Esophagus mucosa (tissue), 1 donor: Measurements from ENCODE around the gene STK36. TPM values are rescaled to one million over a fixed set of nuclear protein-coding genes. Genes with fewer than 3 reads are reported as not detected.

Experiments
- ATAC-seq: fragments of 200-7000 bp; cut with Tn5 transposase; one replicate; pipeline ENCODE4 v1.9.1; 2020
- total RNA-seq: library from RNA; stranded (reverse); gene quantifications from one replicate; pipeline ENCODE4 v1.2.4, GENCODE V29; 2023
- donor health status: DM: yes; HTN: yes; CAD: no.

The STK36 gene, protein sequence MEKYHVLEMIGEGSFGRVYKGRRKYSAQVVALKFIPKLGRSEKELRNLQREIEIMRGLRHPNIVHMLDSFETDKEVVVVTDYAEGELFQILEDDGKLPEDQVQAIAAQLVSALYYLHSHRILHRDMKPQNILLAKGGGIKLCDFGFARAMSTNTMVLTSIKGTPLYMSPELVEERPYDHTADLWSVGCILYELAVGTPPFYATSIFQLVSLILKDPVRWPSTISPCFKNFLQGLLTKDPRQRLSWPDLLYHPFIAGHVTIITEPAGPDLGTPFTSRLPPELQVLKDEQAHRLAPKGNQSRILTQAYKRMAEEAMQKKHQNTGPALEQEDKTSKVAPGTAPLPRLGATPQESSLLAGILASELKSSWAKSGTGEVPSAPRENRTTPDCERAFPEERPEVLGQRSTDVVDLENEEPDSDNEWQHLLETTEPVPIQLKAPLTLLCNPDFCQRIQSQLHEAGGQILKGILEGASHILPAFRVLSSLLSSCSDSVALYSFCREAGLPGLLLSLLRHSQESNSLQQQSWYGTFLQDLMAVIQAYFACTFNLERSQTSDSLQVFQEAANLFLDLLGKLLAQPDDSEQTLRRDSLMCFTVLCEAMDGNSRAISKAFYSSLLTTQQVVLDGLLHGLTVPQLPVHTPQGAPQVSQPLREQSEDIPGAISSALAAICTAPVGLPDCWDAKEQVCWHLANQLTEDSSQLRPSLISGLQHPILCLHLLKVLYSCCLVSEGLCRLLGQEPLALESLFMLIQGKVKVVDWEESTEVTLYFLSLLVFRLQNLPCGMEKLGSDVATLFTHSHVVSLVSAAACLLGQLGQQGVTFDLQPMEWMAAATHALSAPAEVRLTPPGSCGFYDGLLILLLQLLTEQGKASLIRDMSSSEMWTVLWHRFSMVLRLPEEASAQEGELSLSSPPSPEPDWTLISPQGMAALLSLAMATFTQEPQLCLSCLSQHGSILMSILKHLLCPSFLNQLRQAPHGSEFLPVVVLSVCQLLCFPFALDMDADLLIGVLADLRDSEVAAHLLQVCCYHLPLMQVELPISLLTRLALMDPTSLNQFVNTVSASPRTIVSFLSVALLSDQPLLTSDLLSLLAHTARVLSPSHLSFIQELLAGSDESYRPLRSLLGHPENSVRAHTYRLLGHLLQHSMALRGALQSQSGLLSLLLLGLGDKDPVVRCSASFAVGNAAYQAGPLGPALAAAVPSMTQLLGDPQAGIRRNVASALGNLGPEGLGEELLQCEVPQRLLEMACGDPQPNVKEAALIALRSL (N-terminal part only)
- total RNA-seq = 12.0 TPM

DNA sequence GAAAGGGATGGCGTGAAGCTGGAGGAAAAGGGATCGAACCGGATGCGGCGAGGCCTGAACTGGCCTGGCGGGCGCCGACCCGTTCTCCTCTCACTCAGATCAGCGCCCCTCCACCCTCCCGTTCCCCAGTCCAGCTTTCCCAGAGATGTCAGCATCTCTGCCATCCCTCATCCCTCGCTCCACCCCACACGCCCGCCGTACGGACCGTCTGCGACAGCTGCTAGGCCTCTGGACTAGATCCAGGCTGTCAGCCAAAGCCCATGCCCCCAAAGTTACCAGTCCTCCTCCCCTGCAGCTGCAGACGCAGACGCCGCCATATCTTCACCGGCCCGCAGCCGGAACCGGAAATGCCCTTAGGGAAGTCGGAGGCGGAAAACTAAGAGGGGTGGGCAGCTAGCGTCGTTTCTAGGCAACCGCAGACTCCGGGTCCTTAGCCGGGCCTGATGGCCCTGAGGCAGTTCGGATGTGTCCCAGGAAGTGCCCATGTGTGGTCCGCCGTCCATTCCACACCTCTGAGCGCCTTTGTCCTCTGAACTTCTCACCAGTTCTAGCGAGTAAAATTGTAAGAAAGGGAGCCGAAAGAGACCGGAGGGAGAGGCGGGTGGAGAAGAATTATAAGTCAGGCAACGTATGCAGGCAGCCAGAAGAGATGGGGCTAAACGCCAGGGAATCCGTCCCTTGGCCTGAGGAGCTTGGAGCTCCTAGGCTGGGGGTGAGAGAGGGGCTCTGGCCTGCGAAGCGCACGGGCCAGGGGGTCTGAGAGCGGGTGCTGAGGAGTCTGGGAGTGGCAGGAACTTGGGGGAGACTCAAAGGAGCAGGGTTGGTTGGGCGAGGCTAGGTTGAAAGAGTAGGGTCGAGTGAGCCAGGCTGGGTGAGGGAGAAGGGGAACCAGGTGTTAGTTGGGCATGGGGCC is at the start of gene STK36, which contains the start of gene RNF25:
Gene STK36, plus strand, starts transcription at position 433 of the 913 bp plus-strand sequence. CDS start 744 bp downstream, outside the sequence.
Gene RNF25, minus strand, starts transcription at position 349 of the 913 bp plus-strand sequence. Its CDS starts 32 bp downstream, at position 317.
- peak; percentile 89 for ATAC-seq

DNA sequence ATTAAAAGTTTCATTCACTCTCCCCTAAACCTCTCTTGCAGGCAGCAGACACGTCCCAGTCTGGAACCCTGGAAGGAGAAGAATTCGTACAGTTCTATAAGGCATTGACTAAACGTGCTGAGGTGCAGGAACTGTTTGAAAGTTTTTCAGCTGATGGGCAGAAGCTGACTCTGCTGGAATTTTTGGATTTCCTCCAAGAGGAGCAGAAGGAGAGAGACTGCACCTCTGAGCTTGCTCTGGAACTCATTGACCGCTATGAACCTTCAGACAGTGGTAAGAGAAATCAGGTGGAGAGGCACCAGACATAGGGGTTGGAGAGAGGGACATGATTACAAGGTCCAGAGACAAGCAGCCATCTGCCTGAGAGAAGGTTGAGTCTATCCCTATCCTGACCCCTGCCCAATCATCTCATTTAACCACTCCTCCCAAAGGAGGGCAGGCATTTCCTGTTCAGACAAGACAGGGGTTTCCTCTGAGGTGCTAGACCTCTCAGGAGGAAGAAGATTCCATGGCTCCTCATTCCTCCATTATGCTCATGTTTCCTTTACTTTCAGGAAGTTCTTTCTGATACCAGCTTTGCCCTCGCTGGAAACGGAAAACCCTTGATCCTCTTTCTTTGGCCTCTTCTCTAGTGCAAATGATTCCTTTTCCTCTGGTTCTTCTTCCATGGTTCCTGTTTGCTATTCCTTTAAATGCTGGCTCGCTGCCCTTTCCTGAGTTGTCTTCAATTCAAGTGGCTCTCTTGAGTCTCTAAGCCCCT is 49.1 kb upstream of the STK36 start:
- ATAC-seq = no peak

DNA sequence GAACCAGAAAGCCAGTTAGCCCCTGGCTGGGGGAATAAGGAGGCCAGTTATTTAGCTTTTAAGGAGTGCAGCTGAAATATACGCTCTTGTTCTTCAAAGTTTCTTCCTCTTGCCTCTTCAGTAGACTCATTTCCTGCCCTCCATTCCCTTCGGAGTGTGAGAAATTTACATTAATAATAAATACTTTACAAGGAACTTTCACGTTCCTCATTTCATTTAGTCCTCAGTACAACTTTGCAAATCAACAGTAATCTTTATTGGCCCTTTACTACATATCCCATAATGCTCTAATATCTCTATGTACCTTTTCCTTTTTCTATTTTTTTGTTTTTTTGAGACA is 48.5 kb upstream of the STK36 start:
- no peak for ATAC-seq

DNA sequence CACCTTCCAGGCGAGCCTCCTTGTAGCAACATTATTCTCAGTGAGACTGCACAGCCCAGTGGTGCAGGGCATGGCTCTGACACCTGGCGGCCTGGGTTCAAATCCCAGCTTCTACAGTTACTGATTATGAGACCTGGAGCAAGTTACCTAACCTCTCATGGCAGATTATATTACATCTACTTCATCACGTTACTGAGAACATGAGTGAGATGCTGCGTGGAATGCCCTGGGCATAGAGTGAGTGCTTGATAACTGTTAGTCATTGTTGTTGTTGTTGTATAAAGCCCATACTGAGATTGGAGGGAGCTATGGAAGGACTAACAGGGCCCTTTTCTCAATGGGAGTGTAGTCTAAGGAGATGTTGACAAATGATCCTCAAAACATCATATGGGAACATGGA is 45.5 kb upstream of the STK36 start:
- no peak for ATAC-seq

DNA sequence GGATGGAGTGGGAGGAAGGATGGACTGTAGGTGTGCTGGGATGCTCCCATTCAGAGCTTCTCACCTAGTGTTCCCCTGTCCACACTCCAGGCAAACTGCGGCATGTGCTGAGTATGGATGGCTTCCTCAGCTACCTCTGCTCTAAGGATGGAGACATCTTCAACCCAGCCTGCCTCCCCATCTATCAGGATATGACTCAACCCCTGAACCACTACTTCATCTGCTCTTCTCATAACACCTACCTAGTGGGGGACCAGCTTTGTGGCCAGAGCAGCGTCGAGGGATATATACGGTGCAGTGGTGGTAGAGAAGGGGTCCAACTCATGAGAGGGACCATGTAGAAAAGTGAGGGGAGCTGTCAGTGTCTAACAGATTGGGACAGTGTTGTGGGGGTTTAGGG is 43.9 kb upstream of the STK36 start:
- ATAC-seq = no peak

DNA sequence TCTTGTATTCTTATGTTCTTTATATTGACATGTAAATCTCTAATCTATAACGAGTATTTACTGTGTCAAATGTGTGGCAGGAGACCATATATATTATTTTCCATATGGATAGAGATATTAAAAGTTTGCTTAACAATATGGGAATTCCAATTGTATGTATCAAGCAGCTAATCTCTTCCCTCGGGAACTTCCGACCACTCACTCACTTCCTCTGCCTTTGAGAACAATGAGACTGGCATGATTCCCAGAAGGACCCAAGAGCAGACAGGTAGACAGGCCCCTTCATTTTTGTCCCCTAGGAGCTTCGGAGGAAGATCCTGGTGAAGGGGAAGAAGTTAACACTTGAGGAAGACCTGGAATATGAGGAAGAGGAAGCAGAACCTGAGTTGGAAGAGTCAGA is 40.0 kb upstream of the STK36 start:
- no peak for ATAC-seq

DNA sequence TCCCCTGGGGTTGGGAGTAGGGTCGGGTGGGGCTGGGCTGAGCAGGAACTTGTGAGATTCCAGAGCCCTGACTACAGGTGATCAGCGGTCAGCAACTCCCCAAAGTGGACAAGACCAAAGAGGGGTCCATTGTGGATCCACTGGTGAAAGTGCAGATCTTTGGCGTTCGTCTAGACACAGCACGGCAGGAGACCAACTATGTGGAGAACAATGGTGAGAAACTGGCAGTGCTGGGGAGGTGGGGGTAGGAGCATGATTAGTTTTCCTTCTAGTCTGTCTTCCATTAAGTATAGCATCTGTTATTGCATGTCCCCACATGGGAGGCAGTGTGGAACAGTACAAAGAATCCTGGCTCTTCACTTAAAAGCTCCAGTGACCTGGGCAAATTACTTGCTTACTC is 36.2 kb upstream of the STK36 start:
- ATAC-seq = no peak

DNA sequence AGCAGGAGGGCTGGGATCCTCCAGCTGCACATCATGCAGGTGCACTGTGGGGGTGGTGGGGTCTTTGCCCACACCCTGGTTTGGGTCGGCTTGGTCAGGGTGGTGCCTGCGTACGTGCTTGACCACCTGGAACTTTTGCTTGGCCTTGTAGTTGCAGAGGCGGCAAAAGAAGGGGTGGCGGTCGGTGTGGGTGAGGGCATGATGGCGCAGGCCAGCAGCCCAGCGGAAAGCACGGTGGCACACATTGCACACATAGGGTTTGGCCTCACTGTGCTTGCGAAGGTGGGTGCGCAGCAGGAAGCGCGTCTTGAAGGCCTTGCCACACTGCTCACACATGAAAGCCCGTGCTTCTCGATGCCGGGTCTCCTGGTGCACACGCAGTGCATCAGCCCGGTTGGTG is 33.5 kb upstream of the STK36 start:
- no peak for ATAC-seq

DNA sequence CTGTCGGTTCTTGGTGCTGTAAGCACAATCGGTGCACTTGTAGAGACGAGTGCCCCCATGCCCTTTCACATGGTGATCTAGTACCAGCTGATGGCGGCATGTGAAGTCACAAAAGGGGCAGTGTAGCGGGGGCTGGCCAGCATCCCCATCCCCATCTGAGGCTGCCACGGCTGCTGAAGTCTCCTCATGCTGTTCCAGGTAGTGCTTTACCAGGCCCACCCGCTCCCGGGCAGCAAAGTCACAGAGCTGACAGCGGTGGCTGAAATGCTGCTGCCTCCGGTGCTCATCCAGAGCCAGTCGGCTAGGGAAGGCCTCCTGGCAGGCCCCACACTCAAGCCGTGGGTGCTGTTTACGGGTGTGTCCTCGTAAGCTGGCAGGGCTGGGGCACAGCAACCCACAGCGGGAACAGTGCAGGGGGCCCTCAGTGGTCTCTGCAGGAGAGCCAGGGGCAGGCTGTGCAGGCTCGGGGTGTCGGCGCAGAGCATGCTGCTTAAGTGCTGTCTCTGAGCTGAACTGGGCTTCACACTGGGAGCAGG is 29.7 kb upstream of the STK36 start:
- no peak for ATAC-seq

DNA sequence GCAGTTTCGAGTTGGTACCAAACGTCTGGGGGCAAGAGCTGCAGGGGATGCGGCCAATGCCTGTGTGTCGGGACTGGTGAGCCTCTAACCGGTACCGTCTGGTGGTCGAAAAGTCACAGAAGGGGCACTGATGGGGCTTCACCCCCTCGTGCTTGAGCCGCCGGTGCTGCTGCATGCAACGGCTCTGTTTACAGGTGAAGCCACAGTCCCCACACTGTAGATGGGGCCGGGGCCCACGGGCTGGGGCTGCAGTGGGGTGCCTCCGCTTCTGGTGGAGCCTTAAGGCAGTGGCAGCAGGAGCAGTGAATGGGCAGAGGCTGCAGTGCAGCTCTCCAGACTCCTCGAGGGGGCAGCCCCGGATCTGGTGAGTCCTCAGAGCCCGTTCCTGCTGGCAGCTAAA is 29.1 kb upstream of the STK36 start:
- no peak for ATAC-seq

DNA sequence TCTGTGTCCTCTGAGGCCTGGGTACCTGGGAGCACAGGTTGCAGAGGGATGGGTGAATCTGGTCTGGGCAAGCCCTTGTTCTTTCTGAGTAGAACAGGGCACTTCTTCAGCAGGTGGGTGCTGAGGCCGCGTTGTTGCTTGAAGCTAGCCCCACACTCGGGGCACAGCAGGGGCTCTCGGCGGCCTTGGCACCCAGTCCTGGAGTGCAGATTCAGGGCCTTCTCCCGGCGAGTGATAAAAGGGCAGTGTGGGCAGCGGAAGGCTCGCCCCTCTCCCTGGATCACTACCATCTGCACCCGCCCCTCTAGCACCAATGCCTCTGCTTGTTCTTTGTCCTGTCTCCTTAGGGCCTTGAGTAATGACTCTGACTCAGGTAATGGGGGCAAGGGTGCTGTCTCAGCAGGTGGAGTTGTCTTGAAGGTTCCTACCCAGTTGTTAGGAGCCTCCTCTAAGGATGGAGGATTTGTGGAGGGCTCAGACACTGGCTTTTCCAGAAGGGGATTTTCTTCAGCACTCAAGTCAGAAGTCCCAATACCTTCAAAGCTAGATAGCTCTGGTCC is 28.1 kb upstream of the STK36 start:
- ATAC-seq = peak; percentile 4

DNA sequence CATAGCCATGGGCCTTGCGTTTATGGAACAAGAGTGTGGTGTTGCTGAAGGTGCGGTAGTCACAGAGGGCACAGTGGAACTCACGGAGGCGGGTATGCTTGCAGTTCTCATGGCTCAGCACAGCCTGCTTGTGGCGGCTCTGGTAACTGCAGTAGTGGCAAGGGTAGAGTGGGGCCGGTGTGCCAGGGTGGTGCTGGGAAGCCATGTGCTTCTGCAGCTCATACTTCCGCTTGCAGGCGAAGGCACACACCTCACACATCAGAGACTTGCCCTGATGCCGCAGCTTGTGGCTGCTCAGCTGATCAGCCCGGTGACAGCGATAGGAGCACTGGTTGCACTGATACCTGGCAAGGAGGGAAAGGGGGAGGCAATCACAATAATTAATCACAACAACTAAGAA is 27.2 kb upstream of the STK36 start:
- ATAC-seq = no peak

DNA sequence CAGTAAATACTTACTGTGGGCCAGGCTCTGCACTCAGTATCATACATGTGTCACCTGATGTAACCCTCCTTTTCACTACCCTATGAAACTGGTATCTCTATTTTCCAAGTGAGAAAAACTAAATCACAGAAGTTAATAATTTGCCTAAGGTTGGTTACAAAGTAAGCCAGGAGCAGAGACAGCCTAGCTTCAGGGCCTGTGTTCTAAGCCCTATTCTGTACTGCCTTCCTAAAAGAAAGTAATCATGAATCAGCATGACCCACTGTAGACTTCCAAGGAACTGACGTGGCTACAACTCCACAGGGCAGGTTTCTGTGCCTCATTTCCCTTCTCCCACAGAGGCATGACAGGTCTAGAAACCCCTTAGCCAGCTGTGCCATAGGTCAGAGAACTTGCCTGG is 26.8 kb upstream of the STK36 start:
- ATAC-seq = peak; percentile 65

DNA sequence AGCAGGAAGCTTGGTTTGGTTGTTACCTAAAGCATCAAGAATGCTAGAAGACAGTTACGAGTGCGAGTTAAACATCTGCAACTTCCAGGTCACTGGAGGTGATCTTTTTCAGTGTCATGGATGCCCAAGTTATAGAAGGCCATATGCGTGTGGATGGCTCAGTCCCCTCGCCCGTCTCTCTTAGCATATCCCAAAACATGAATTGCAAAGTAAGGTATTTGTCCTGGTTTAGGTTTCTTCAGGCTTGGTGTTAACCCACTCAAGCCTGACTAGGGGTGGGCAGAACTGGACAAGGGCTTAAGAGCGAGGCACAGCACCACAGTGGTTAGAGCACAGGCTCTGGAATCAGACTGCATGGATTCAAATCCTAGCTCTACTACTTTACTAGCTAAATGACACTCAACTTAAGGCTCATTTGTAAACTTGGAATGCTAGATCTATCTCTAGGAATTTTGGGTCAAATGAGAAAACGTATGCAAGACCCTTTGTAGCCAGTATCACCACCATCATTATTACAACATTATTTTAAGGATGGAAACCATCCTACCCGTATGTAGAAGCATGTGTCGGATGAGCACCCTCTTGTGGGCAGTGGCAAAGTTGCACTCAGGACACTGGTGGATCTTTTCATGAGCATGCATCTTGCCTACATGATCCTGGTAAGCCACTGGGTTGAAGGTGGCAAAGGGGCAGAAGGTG is 23.6 kb upstream of the STK36 start:
- peak; percentile 59 for ATAC-seq

DNA sequence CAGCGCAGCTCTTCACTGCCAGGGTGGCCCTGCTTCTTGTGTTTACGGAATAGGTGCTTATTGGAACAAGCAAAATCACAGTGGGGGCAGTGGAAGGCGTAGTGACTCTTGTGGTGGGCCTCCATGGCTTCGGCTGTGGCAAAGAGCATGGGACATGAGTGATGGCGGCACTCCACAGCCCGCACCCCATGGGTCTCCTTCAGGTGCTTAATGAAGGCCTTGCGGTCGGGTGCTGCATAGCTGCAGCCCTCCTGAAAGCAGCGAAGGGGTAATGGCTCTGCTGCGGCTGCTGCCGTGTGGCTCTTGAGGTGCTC is 23.1 kb upstream of the STK36 start:
- no peak for ATAC-seq

DNA sequence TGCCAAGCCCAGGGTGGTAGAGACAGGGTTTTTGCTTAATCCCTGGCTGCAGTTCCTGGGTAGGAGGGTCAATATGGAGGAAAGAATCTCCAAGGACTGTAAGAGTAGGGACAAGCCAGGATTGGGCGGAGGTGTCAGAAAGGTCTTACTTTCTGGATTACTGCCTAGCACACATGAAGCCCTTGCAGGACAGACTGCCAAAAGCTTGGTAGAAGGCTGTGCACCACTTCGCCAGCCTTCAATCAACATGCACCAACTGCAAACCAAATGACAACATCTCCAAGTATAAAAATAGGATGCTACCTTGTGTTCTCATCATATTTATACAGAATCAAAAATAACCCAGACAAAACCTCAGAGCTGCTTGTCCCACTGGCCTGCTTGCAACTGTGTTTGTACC is 16.1 kb upstream of the STK36 start:
- no peak for ATAC-seq

DNA sequence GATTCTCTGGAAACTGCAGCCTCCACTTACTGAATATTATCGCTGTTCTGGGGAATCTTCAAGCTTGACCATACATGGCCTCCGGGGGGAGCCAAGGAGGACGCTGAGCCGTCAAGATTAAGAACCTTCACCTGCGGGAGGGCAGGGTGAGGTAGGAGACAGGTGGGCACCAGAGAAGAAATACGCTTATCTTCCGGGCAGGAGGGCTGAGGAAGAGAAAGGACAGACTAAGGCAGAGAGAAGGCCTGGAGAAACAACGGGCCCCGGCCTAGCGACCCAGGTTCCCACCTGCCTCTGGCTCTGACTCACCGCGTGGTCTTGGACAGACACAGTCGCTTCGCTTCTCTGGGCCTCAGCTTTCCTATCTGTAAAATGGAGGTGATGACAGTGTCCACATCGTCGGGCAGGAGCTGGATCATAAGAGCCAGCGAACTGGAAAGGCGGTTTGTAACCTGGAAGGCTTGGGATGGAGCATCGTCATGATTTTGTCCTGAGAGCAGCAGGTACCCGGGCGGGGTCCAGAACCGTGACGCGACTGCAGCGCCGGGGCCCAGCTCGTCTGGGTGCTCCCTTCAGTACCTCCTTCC is 13.1 kb upstream of the STK36 start:
- peak; percentile 42 for ATAC-seq

DNA sequence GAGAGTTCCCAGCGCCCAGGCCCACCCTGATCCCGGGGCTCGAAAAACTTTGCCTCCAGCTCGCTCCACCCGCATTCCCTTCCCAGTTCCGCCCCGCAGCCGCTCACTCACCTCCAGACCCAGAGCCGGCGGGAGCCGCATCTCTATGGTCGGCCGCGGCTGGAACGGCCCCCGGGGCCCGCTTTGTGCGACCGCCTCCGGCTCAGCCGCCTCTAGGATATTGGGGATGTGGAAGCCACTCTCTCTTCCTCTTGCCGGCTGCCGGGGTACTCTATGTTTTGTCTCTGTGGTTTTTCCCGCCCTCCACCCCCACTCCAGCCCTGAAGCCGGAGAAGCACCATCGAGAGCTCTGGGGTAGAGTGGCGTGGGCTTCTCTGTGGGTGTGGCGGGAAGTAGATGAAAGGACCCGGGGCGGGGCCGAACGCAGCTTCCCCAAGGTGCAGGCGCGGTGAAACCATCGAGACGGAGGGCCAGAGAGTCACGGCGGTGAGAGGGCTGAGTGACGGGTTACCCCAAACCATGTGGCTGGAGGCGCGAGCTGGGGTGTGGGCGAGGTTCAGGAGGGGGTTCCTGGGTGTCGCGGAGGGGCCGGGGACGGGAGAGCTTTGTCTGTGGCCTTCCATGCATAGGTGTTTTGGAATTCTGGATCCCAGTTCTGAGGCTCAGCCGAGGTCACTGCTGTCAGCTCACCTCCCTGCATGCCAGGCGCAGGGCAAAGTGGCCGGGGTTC is 12.5 kb upstream of the STK36 start, which contains the start of the genes BCS1L and ZNF142:
Gene BCS1L, plus strand, starts transcription at position 426 of the 730 bp plus-strand sequence. CDS start 1,305 bp downstream, outside the sequence.
Gene ZNF142, minus strand, starts transcription at position 366 of the 730 bp plus-strand sequence. CDS start 3,194 bp downstream, outside the sequence.
- peak; percentile 95 for ATAC-seq

DNA sequence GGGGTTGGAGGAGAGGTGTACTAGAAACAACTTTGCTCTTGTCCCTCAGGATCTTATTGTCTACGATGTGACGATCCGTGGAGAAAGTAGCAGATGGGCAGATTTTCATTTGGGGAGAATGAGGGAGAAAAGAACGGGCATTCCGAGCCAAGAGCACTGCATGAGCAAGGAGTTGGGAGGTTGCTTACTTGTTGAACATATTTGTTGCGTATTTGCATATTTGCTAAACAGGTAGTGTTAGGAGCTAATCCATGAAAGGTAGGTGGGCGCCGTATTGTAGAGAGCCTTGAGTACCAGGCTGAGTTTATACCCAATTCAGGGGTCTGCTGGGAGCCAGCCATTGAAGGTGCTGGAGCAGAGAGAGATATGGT is 11.9 kb upstream of the STK36 start:
- ATAC-seq = no peak
